Activated CD4-positive, alpha-beta T cell treated with anti-CD3 and anti-CD28 coated beads for 24 hours (primary cell): Measurements from ENCODE around the gene RPS6KC1.
"Not testable (repeated sequence)": the region's sequence is repeated elsewhere in the genome, so short reads cannot be mapped to it uniquely, and the experiment has no call there.

ENCODE experiments used
- DNase-seq, 2 donors: peaks; one replicate each; pipeline ENCODE4 v3.0.0-alpha.2; 2020; ENCODE audit warnings: low read depth in 2 of 2

Gene RPS6KC1

GRCh38 chr1:213054733-213055591 lies 3.9 kb downstream of the RPS6KC1 start:
- no peak for DNase-seq

DNA sequence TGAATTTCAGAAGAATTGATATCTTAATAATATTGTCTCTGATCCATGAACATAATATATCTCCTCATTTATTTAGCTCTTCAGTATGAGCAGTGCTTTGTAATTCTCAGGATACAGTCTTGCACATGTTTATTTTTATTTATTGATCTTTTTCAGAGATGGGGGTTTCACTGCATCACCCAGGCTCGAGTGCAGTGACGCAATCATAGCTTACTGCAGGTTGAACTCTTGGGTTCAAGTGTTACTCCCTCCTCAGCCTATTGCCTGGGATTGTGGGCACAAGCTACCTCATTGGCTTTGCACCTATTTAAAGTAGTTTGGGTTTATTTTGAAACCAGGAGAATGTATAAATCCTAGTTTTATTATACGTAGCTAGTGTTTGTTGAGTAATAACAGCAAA lies 4.7 kb downstream of the RPS6KC1 start:
- no peak for DNase-seq

GRCh38 chr1:213057264-213058059 lies 6.4 kb downstream of the RPS6KC1 start:
- no peak for DNase-seq

- no peak for DNase-seq
These were observed 9.8 kb downstream of the RPS6KC1 start for GRCh38 chr1:213060836-213061235.

DNA sequence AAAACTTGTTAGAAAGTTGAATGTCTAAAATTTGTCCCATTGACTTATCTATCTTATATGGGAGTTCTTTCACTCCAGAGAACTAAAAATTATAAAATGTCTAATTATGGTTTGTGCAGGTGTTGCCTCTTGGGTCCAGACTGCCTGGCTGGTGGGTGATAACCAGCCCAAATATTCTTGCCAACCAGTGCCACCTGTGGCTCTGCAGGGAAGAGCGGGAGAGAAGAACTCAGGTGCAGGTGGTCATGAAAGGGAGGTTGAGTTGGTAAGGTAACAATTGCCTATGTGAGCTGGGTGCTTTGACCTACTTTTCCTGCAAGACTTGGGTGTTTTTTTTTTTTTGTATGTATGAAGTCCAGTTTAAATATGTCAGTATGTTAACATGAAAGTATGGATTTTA lies 10.2 kb downstream of the RPS6KC1 start:
- DNase-seq: no peak

GRCh38 chr1:213065800-213066199 lies 14.8 kb downstream of the RPS6KC1 start:
- DNase-seq: no peak

GRCh38 chr1:213066363-213066762 lies 15.3 kb downstream of the RPS6KC1 start:
- DNase-seq: no peak

GRCh38 chr1:213067352-213067751 lies 16.3 kb downstream of the RPS6KC1 start:
- no peak for DNase-seq

DNA sequence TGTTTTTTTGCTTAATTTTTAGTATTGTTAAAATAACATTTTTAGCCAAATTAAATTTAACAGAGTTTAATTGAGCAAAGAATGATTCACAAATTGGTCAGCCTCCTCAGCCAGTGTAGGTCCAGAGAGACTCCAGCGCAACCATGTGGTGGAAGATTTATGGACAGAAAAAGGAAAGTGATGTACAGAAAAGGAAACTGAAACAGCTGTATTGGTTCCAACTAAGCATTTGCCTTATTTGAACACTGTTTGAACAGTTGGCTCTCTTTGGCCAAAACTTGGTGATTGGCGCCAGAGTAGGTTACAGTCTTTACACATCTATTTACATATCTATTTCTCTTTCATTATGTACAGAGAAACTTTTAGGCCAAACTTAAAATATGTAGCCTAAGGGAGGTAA lies 19.4 kb downstream of the RPS6KC1 start:
- no peak for DNase-seq

DNA sequence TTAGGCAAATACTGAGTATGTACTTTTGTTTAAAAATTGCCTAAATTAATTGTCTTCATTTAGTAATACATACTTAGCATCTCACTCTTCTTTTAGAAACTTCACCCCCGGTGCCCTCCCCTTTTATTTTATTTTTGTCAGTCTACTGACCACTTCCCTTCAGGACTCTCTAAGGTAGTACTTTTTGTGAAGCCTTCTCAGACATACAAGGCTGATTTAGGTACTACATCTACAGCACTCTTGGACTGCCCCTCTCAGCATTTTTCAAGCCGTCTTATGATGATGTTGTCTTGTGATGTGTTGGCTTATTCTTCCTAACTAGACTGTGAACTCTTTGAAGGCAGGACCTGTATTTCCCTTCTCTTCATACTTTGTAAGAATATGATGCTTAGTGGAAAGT lies 24.7 kb downstream of the RPS6KC1 start:
- DNase-seq: no peak

DNA sequence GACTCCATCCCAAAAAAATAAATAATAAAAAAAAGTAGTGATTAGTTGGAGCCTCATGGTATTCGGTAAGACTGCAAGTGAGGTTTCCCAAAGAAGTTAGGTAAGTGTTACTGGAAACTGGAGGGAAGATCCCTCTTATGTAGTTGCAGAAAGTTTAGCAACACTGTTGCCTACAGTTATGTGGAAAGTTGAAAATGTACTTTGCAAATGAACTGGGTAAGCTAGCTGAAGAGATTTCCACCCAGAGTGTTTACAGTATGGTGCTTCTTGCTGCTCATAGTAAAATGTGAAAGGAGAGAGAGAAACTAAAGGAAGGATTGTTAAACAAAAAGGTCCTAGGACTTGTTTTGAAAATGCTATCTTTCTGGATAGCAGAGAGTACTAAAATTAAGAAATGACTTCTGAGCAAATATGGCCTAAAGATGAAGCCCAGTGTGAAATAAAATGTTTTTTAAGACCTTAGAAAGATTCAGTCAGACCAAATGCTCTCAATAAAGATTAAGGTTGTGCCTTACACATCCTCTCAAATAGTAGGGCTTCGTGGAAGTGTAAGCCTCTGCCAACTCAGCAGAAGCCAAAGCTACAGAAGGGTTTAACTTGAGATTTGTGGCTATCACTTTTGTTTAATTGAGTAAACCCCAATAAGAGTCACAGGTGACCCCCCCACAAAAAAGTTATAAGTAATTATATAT lies 31.5 kb downstream of the RPS6KC1 start:
- no peak for DNase-seq

DNA sequence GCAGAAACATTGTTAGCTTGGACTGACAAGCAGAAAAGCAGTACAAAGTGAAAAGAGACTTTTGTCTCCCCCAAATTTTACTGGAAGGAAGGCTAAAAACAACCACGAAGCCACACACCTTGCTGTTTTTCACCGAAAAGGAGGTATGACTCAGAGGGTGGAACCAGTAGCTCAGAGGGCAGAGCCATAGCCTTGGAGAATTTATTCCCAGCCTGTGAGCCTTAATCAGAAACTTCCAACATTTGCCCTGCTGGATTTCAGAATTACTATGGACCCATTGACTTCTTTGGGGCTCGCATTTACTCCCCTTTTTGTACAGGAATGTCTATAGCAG lies 32.0 kb downstream of the RPS6KC1 start:
- DNase-seq: no peak

DNA sequence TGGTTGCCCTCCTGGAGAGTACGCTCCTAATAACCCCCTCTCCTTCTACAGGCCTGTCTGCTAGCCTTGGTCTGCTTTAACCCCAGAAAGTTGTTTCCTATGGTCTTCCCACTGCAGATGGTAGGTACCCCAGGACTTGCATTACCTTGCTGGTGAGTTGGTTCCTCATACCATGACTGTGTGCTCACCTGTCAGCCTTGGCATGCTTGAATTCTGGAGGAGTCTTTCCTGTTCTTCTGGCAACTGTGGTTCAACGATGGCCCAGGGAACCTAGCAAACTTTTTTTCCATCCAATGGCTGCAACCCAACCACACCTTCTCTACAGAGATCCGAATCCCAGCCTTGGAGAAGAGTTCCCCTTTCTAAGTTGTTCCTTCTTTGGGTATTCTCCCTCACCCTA lies 36.9 kb downstream of the RPS6KC1 start:
- DNase-seq: no peak

GRCh38 chr1:213089924-213090677 lies 39.1 kb downstream of the RPS6KC1 start:
- DNase-seq: no peak

GRCh38 chr1:213094446-213094845 lies 43.4 kb downstream of the RPS6KC1 start:
- DNase-seq: no peak

- no peak for DNase-seq
These were observed 44.4 kb downstream of the RPS6KC1 start for GRCh38 chr1:213095467-213095866.

- no peak for DNase-seq
These were observed 48.8 kb downstream of the RPS6KC1 start for GRCh38 chr1:213099682-213100399.

- not testable (repeated sequence) for DNase-seq
These were observed 49.5 kb downstream of the RPS6KC1 start for GRCh38 chr1:213100565-213100964.

DNA sequence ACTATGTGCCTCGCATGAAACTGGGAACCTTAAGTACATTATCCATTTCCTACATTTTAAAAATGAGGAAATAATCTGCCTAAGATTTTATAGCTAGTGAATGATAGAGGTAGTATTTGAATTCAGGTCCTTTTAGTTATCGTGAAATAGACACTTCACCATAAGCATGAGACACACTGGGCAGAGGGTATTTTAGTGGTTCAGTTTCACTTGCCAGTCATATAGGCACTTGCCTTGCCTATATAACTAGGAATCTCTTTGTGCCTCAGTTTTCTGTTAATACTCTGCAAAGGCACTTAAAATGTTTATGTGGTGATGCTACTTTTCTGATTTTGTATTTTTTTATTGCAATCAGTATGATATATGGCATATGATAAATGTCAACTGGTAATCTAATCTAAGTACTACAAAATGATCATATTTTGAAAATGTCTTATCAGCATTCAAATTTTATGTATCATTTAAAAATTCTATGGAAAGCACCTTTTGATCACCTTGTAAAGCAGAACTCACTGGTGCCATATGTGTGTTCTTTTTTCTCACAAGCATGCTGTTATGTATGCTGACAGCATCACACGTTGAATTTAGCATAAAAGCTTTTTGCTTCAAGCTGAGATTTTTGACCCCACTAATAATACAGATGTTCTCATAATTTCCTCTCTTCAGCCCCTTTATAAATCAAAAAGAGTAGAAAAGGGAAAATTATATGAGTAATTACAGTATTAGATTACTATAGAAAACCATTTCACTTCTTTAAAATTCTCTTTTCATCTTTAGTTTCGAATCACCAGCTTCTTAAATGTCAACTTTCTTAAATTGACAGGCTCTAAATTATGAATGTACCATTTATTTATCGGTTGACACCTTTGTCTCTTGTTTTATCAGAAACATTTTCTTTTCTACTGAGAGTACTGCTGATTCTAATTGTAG lies 52.6 kb downstream of the RPS6KC1 start:
- no peak for DNase-seq

GRCh38 chr1:213104604-213105003 lies 53.6 kb downstream of the RPS6KC1 start:
- DNase-seq: no peak
